Thyroid gland (tissue), 4 donors: ENCODE data around the gene COL12A1. TPM values are rescaled to one million over a fixed set of nuclear protein-coding genes. Genes with fewer than 3 reads are reported as not detected.
A peak's percentile ranks its signal among the peaks of the same experiment; 100 is the strongest.

Source experiments
- DNase-seq, 2 donors: peaks; one replicate each; pipeline ENCODE4 v3.0.0-alpha.2; 2019
- H3K27ac ChIP-seq, 3 donors: fragments of 200-600 bp; sonication (generic); 1 replicate in 2 of 3; 2 replicates in 1 of 3; pipeline ENCODE4 v1.5.1; 2016 to 2019; ENCODE audit warnings: mild to moderate bottlenecking in 1 of 3, moderate library complexity in 1 of 3
- H3K27me3 ChIP-seq: fragments of 200-600 bp; sonication (generic); one replicate; pipeline ENCODE4 v1.5.1; 2019
- H3K36me3 ChIP-seq, 2 donors: fragments of 200-600 bp; sonication (generic); one replicate each; pipeline ENCODE4 v1.5.1; 2016 to 2019
- H3K4me1 ChIP-seq, 2 donors: fragments of 200-600 bp; sonication (generic); one replicate each; pipeline ENCODE4 v1.5.1; 2017 to 2019
- H3K4me3 ChIP-seq, 3 donors: fragments of 200-600 bp; sonication (generic); replicated peaks in 1 of 3; 1 replicate in 2 of 3; 2 replicates in 1 of 3; pipeline ENCODE4 v1.5.1; 2016; ENCODE audit warnings: mild to moderate bottlenecking in 1 of 3
- H3K9me3 ChIP-seq: fragments of 200-600 bp; sonication (generic); one replicate; pipeline ENCODE4 v1.5.1; 2017
- POLR2A ChIP-seq, 2 donors: fragments of 450-650 bp; IDR thresholded peaks; one replicate each; pipeline ENCODE4 v1.6.1; 2017; ENCODE audit warnings: antibody characterized with exemption in 2 of 2, mild to moderate bottlenecking in 2 of 2, moderate library complexity in 1 of 2
- WGBS, 2 donors: methylation state at CpG; one replicate each; pipeline ENCODE4 v1.1.5; 2017; 5-methylcytosine and 5-hydroxymethylcytosine counted together
- intact Hi-C: fragments of 100-400 bp; cut with DNase I; formaldehyde crosslinking; loops from one replicate; pipeline ENCODE4 v1.15.1; 2023
- total RNA-seq, 4 donors: library from RNA; depleted of rRNA; stranded (reverse); fragments of >200 nt; gene quantifications; one replicate each; pipeline ENCODE4 v1.2.3, GENCODE V29; 2016
- TF ChIP-seq, protein P1 (sequence below), 6 experiments: fragments of 200-600 bp in 3 of 6; fragments of 450-650 bp in 3 of 6; sonication (generic) in 3 of 6; IDR thresholded peaks; one replicate each; pipeline ENCODE4 v1.5.1; 2016 to 2019; ENCODE audit warnings: antibody characterized with exemption in 6 of 6, mild to moderate bottlenecking in 2 of 6, inconsistent platforms in 1 of 6, moderate library complexity in 1 of 6

The COL12A1 gene
- total RNA-seq, 4 donors from 2014 or later, result 17.2 to 52.9 (median 27.0) TPM

DNA sequence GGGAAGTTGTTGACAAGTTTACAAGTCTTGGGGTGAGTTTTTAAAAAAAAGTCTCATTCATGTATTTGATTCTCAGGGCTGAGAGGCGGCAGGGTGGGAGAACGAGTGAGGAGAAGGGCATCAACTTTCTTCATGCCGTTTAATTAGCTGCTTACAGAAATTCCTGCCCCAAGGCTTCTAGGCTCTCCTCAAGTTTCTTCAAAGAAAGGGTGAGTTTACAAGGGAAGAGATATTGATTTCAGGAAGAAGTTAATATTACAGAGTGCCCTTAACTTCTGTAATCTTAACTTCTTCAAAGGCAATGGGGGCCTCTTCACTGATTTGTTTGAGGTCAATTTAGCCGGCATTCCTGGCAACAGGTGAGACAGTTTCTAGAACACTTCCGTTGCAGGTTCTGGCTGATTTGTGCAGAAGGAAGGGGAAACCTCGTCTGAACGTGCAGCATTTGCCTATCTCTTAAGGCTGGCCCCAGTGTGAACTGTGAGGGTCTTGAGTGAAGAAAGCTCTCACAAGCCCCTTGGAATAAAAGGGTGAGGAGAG is 3.4 kb upstream of the COL12A1 start:
- intact Hi-C loops, result loop anchor here (5.0 kb wide), 2 partner anchors 457 to 1117 kb away; no protein-coding TSS in a partner anchor

DNA sequence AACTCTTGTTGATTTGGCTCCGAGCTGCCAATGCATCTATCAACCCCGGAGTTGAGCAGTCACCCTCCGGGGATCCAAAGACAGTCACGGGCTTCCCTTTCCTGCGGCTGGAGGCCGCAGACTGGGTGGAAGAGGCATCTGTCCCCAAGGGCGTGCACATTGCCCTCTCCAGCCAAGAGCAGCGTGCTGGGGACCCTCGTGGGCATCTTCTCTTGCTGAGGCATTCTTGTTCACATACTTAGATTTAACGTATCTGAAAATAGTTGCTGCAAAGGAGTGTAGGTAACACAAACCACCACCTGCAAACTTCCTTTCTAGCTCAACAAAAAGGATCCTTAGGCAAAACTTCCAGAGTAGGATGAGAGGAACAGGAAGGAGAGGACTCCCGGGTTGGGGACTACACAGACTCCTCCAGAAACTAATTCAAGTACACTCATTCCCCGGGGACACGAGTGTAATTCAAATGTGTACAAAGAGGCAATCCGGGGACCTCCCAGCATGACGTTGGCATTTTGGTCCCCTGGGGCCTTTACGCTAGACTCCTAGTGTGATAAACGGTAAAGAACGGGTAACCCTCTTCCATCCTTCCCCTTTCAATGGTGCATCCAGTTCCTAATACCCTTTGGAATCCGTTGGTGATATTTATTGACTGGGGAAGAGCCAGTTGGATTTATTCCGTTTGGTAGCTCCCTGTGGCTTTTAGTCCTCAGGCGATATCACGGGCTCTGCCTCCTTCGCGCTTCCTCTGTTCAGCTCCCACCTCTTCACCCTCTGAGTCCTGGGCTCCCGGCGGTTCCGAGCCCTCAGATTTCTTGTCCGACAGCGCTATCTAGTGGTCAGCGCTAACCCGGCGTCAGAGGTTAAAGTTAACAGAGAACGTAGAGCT is 2.7 kb upstream of the COL12A1 start:
- no peaks in the 10 kb centered on the region for H3K9me3 ChIP-seq
- no peaks in the 10 kb centered on the region for H3K36me3 ChIP-seq
- no peak overlapping the region for H3K27ac ChIP-seq
- intact Hi-C loops, result loop anchor here (5.0 kb wide), 2 partner anchors 456 to 1116 kb away; no protein-coding TSS in a partner anchor
- TF ChIP-seq, protein P1, sequence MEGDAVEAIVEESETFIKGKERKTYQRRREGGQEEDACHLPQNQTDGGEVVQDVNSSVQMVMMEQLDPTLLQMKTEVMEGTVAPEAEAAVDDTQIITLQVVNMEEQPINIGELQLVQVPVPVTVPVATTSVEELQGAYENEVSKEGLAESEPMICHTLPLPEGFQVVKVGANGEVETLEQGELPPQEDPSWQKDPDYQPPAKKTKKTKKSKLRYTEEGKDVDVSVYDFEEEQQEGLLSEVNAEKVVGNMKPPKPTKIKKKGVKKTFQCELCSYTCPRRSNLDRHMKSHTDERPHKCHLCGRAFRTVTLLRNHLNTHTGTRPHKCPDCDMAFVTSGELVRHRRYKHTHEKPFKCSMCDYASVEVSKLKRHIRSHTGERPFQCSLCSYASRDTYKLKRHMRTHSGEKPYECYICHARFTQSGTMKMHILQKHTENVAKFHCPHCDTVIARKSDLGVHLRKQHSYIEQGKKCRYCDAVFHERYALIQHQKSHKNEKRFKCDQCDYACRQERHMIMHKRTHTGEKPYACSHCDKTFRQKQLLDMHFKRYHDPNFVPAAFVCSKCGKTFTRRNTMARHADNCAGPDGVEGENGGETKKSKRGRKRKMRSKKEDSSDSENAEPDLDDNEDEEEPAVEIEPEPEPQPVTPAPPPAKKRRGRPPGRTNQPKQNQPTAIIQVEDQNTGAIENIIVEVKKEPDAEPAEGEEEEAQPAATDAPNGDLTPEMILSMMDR (IDR thresholded peaks at IDR 0.05), result peak; percentile 64 to 92 (median 80)
- TF ChIP-seq POLR2A (IDR thresholded peaks at IDR 0.05), result no peak
- DNase-seq, result peak; percentile 81 to 85
- WGBS, 2 donors, result 4 to 6% methylated on average over 29 to 33 of the region's 33 CpGs
- no peak overlapping the region for H3K4me3 ChIP-seq
- H3K27me3 ChIP-seq, result no peaks in the 10 kb centered on the region
- H3K4me1 ChIP-seq, result peaks cover 28 to 43% of the 10 kb centered on the region in 2 donors

More for the DNA sequence above, 3.4 kb upstream of the COL12A1 start:
- Histone ChIP-seq H3K27ac (no peak overlapping the region), H3K4me1 (peaks cover 28 to 43% of the 10 kb centered on the region in 2 donors), H3K36me3 (no peaks in the 10 kb centered on the region), H3K9me3 (no peaks in the 10 kb centered on the region), H3K27me3 (no peaks in the 10 kb centered on the region), H3K4me3 (no peak overlapping the region)
- TF ChIP-seq, protein P1 (IDR thresholded peaks at IDR 0.05), result no peak
- TF ChIP-seq POLR2A (IDR thresholded peaks at IDR 0.05), result no peak
- 30 to 31% methylated on average over 7 of the region's 7 CpGs for WGBS, 2 donors
- DNase-seq, result no peak

DNA sequence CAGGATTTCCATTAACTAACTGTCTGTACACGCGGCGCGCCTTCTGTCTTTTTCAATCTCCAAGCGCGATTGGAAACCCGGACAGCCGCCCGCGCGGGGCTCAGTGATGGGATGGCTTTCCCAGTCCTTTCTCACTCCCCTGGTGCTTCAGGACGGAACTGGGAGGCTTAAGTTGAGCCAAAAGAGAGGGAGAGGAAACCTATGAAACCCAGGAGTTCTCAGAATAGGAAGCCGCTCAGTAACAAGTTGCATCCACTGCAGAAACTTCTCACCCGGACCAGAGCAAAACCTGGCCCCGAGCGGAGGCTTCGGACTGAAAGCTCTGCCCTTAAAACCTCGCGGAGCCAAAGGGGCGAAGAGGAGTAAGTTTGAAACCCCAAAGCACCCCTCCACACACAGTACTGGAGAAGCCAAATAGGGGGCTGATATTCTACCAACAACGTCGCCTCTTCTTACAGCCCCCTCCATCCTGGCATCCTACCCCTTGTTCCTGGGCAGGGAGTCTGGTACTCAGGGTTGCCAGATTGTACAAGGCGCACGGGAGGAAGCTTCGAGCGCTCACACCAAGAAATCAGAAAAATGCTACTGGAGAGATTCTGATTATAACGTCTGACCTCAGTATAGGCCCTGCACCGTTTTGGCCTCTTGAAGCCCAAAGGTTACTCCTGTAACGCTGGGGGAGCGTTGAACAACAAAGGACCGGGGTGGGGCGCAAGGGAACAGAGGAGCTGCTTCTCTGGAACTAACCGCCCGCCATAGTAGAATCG is 906 bp upstream of the COL12A1 start:
- peak in 1 of 2 donors; percentile 5 for DNase-seq
- no peaks in the 10 kb centered on the region for H3K9me3 ChIP-seq
- WGBS, 2 donors, result 9 to 11% methylated on average over 35 of the region's 35 CpGs
- no peaks in the 10 kb centered on the region for H3K36me3 ChIP-seq
- TF ChIP-seq, protein P1 (IDR thresholded peaks at IDR 0.05), result no peak
- TF ChIP-seq POLR2A (IDR thresholded peaks at IDR 0.05), result no peak
- peak overlapping the region in 2 of 3 donors; percentile 34 to 60 for H3K27ac ChIP-seq
- peaks cover 28 to 51% of the 10 kb centered on the region in 2 donors for H3K4me1 ChIP-seq
- no peaks in the 10 kb centered on the region for H3K27me3 ChIP-seq
- H3K4me3 ChIP-seq, result peak overlapping the region in 1 of 3 donors; percentile 41
- intact Hi-C loops, result loop anchor here (5.0 kb wide), 2 partner anchors 454 to 1114 kb away; no protein-coding TSS in a partner anchor

DNA sequence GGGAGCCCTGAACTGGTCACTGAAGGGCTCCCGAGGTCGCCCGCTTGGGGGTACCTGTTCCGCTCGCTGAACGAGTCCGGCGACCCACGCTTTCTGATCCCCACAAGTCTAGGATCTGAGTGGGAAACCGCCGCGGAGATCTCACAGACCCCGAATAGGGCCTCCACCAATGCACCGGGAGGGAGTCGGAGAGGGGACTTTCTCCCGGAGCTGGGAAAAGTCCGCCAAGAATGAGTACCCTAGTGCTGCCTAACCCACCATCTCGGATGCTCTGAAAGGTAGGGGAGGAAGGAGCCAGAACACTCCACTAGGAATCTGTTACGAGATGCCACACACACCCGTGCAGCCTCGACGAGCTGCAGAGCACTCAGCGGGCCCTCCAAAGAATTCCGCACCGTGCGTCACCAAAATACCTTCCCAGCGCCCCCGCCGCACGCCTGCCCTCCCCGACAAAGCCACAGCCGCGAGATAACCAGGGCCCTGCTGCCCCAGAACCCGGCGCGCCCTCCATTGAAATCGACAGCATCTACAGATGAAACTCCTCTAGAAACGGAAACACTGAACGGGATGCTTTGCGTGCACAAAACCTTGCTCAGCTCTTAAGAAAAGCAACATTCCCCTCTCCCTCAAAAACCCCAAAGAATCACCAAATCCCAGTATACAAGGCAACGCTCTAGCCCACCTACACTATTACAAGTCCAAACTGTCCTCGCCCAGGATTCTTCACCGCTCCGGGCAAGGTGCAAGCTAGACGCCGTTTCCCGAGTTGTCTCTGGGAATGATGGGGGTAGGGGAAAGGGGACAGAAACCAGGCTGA is 686 bp downstream of the COL12A1 start:
- no peak for TF ChIP-seq POLR2A (IDR thresholded peaks at IDR 0.05)
- TF ChIP-seq, protein P1 (IDR thresholded peaks at IDR 0.05), result no peak
- Histone ChIP-seq H3K4me3 (peak overlapping the region in 2 of 3 donors; percentile 31 to 41), H3K4me1 (peaks cover 28 to 54% of the 10 kb centered on the region in 2 donors), H3K36me3 (no peaks in the 10 kb centered on the region), H3K9me3 (no peaks in the 10 kb centered on the region), H3K27me3 (no peaks in the 10 kb centered on the region), H3K27ac (peak overlapping the region in 2 of 3 donors; percentile 60 to 67)
- 2 to 3% methylated on average over 24 to 41 of the region's 47 CpGs for WGBS, 2 donors
- intact Hi-C loops, result loop anchor here (5.0 kb wide), 2 partner anchors 453 to 1113 kb away; no protein-coding TSS in a partner anchor
- DNase-seq, result peak; percentile 10 to 14
